SK-N-SH treated with all-trans-retinoic acid at 6 μM for 48 hours (cell line): ENCODE measurements around the gene SLC25A26.

Experiments
- ATAC-seq: fragments of 200-7000 bp; cut with Tn5 transposase; 3 replicates; pipeline ENCODE4 v1.9.1; 2020; ENCODE audit warnings: mild to moderate bottlenecking, moderate library complexity
- ARNTL ChIP-seq: fragments of 450-650 bp; formaldehyde crosslinking; IDR thresholded peaks from 2 replicates; pipeline ENCODE4 v1.5.0; 2020; ENCODE audit warnings: low read depth, mild to moderate bottlenecking, moderate library complexity, borderline replicate concordance
- BACH2 ChIP-seq: fragments of 250-450 bp; sonication (Bioruptor Pico); IDR thresholded peaks from 2 replicates; pipeline ENCODE4 v1.9.0; 2021; ENCODE audit warnings: mild to moderate bottlenecking, borderline replicate concordance
- CREB5 ChIP-seq: fragments of 250-450 bp; sonication (Bioruptor Pico); IDR thresholded peaks from 2 replicates; pipeline ENCODE4 v1.5.1; 2020; ENCODE audit warnings: low read depth, mild to moderate bottlenecking, moderate library complexity
- CSDC2 ChIP-seq: fragments of 250-450 bp; sonication (Bioruptor Pico); IDR thresholded peaks from 2 replicates; pipeline ENCODE4 v1.5.0; 2020; ENCODE audit warnings: mild to moderate bottlenecking, moderate library complexity
- CSRNP3 ChIP-seq: fragments of 250-450 bp; sonication (Bioruptor Pico); IDR thresholded peaks from 2 replicates; pipeline ENCODE4 v1.5.1; 2021; ENCODE audit warnings: mild to moderate bottlenecking, moderate library complexity
- ESRRG ChIP-seq: fragments of 250-450 bp; sonication (Bioruptor Pico); IDR thresholded peaks from 2 replicates; pipeline ENCODE4 v1.6.1; 2021; ENCODE audit warnings: mild to moderate bottlenecking
- GLIS3 ChIP-seq: fragments of 250-450 bp; sonication (Bioruptor Pico); IDR thresholded peaks from 2 replicates; pipeline ENCODE4 v1.5.0; 2020; ENCODE audit warnings: mild to moderate bottlenecking, moderate library complexity
- ISL1 ChIP-seq: fragments of 250-450 bp; sonication (Bioruptor Pico); IDR thresholded peaks from 2 replicates; pipeline ENCODE4 v2.1.2; 2022; ENCODE audit warnings: mild to moderate bottlenecking, moderate library complexity
- OSR1 ChIP-seq: fragments of 250-450 bp; sonication (Bioruptor Pico); IDR thresholded peaks from 2 replicates; pipeline ENCODE4 v1.8.0; 2022; ENCODE audit warnings: moderate library complexity, mild to moderate bottlenecking, inconsistent platforms
- POU6F1 ChIP-seq: fragments of 250-450 bp; sonication (Bioruptor Pico); IDR thresholded peaks from 2 replicates; pipeline ENCODE4 v1.8.0; 2021; ENCODE audit warnings: low read depth, mild to moderate bottlenecking, moderate library complexity, borderline replicate concordance
- PPARA ChIP-seq: fragments of 250-450 bp; sonication (Bioruptor Pico); IDR thresholded peaks from 2 replicates; pipeline ENCODE4 v1.5.0; 2020; ENCODE audit warnings: mild to moderate bottlenecking, borderline replicate concordance
- RARB ChIP-seq: fragments of 250-450 bp; sonication (Bioruptor Pico); IDR thresholded peaks from 2 replicates; pipeline ENCODE4 v1.8.0; 2021; ENCODE audit warnings: mild to moderate bottlenecking, moderate library complexity
- SNAI2 ChIP-seq: fragments of 250-450 bp; sonication (Bioruptor Pico); IDR thresholded peaks from 2 replicates; pipeline ENCODE4 v1.5.0; 2020; ENCODE audit warnings: mild to moderate bottlenecking, moderate library complexity
- TCF4 ChIP-seq: fragments of 250-450 bp; sonication (Bioruptor Pico); IDR thresholded peaks from 2 replicates; pipeline ENCODE4 v1.8.0; 2021; ENCODE audit warnings: mild to moderate bottlenecking, moderate library complexity, borderline replicate concordance
- TOX ChIP-seq: fragments of 250-450 bp; sonication (Bioruptor Pico); IDR thresholded peaks from 2 replicates; pipeline ENCODE4 v1.8.0; 2021; ENCODE audit warnings: mild to moderate bottlenecking, moderate library complexity, borderline replicate concordance
- TSHZ2 ChIP-seq: fragments of 250-450 bp; sonication (Bioruptor Pico); IDR thresholded peaks from 2 replicates; pipeline ENCODE4 v1.5.0; 2020; ENCODE audit warnings: mild to moderate bottlenecking, moderate library complexity
- ZC3H10 ChIP-seq: fragments of 250-450 bp; sonication (Bioruptor Pico); IDR thresholded peaks from 2 replicates; pipeline ENCODE4 v1.5.1; 2021; ENCODE audit warnings: mild to moderate bottlenecking, moderate library complexity
- ZFP3 ChIP-seq: fragments of 250-450 bp; sonication (Bioruptor Pico); IDR thresholded peaks from 2 replicates; pipeline ENCODE4 v1.5.0; 2020; ENCODE audit warnings: mild to moderate bottlenecking, moderate library complexity
- ZFP30 ChIP-seq: fragments of 450-650 bp; formaldehyde crosslinking; IDR thresholded peaks from 2 replicates; pipeline ENCODE4 v1.5.0; 2022; ENCODE audit warnings: mild to moderate bottlenecking, moderate library complexity
- ZNF565 ChIP-seq: fragments of 450-650 bp; formaldehyde crosslinking; conservative IDR thresholded peaks from 2 replicates; pipeline ENCODE4 v1.5.0; 2020; ENCODE audit warnings: low read depth, mild to moderate bottlenecking, moderate library complexity
- ZNF70 ChIP-seq: fragments of 450-650 bp; formaldehyde crosslinking; IDR thresholded peaks from 2 replicates; pipeline ENCODE4 v1.5.0; 2020; ENCODE audit warnings: mild to moderate bottlenecking, moderate library complexity
- ZNF8 ChIP-seq: fragments of 450-650 bp; formaldehyde crosslinking; IDR thresholded peaks from 2 replicates; pipeline ENCODE4 v1.5.0; 2020; ENCODE audit warnings: mild to moderate bottlenecking, moderate library complexity

Gene SLC25A26

GRCh38 chr3:66203275-66203674 is 17.5 kb upstream of the SLC25A26 start:
- no peak for TF ChIP-seq TCF4 (CRISPR knock-in tag)
- no peak for TF ChIP-seq ZNF565 (CRISPR knock-in tag)
- TF ChIP-seq GLIS3, result no peak
- TF ChIP-seq OSR1 (CRISPR knock-in tag), result no peak
- TF ChIP-seq ISL1 (CRISPR knock-in tag), result no peak
- TF ChIP-seq ZNF8 (CRISPR knock-in tag), result no peak
- no peak for TF ChIP-seq ZNF70 (CRISPR knock-in tag)
- no peak for TF ChIP-seq ARNTL (CRISPR knock-in tag)
- TF ChIP-seq ESRRG (CRISPR knock-in tag), result no peak
- TF ChIP-seq SNAI2 (CRISPR knock-in tag), result no peak
- TF ChIP-seq BACH2 (CRISPR knock-in tag), result no peak
- TF ChIP-seq CSRNP3 (CRISPR knock-in tag), result no peak
- no peak for TF ChIP-seq CSDC2 (CRISPR knock-in tag)
- TF ChIP-seq POU6F1 (CRISPR knock-in tag), result no peak
- TF ChIP-seq PPARA (CRISPR knock-in tag), result no peak
- TF ChIP-seq RARB (CRISPR knock-in tag), result no peak
- TF ChIP-seq CREB5, result no peak
- no peak for TF ChIP-seq ZFP30 (CRISPR knock-in tag)
- ATAC-seq, result no peak

- no peak for ATAC-seq
- no peak for TF ChIP-seq CSDC2 (CRISPR knock-in tag)
- no peak for TF ChIP-seq CREB5
- no peak for TF ChIP-seq PPARA (CRISPR knock-in tag)
- TF ChIP-seq TSHZ2 (CRISPR knock-in tag), result no peak
- no peak for TF ChIP-seq ZFP30 (CRISPR knock-in tag)
- TF ChIP-seq ESRRG (CRISPR knock-in tag), result no peak
- TF ChIP-seq OSR1 (CRISPR knock-in tag), result no peak
- TF ChIP-seq TCF4 (CRISPR knock-in tag), result no peak
- no peak for TF ChIP-seq ZFP3 (CRISPR knock-in tag)
- TF ChIP-seq ZC3H10 (CRISPR knock-in tag), result no peak
- no peak for TF ChIP-seq BACH2 (CRISPR knock-in tag)
- no peak for TF ChIP-seq ISL1 (CRISPR knock-in tag)
- no peak for TF ChIP-seq TOX (CRISPR knock-in tag)
Measured at GRCh38 chr3:66206806-66207205, 14.0 kb upstream of the SLC25A26 start.

GRCh38 chr3:66208189-66208588 is 12.6 kb upstream of the SLC25A26 start:
- TF ChIP-seq ESRRG (CRISPR knock-in tag), result no peak

More at GRCh38 chr3:66208189-66208588, 12.6 kb upstream of the SLC25A26 start:
- ATAC-seq, result no peak
